Body of pancreas (tissue), 4 donors: ENCODE measurements around the gene LMTK2. TPM values are rescaled to one million over a fixed set of nuclear protein-coding genes. Genes with fewer than 3 reads are reported as not detected.

Source experiments
- ATAC-seq: fragments of 150-250 bp; one replicate; pipeline ENCODE4 v1.9.1; 2016
- DNase-seq, 4 donors: peaks; one replicate each; pipeline ENCODE4 v3.0.0-alpha.2; 2019
- H3K27ac ChIP-seq, 4 donors: fragments of 200-600 bp; sonication (generic); 1 replicate in 3 of 4; 2 replicates in 1 of 4; pipeline versions ENCODE4 v1.5.1 to v1.6.1; 2016 to 2019; ENCODE audit warnings: mild to moderate bottlenecking in 1 of 4, mixed read lengths in 1 of 4, moderate library complexity in 1 of 4
- H3K27me3 ChIP-seq, 2 donors: fragments of 200-600 bp; sonication (generic); one replicate each; pipeline ENCODE4 v1.6.0; 2016; ENCODE audit warnings: mild to moderate bottlenecking in 1 of 2
- H3K36me3 ChIP-seq, 2 donors: fragments of 200-600 bp; sonication (generic); replicated peaks in 1 of 2; 2 replicates each; pipeline ENCODE4 v1.5.1; 2016; ENCODE audit warnings: low read depth in 2 of 2; ENCODE audit not compliant: insufficient read depth in 1 of 2
- H3K4me1 ChIP-seq: fragments of 200-600 bp; sonication (generic); one replicate; pipeline ENCODE4 v1.6.0; 2016
- H3K4me3 ChIP-seq, 2 donors: fragments of 200-600 bp; sonication (generic); 1 replicate in 1 of 2; 2 replicates in 1 of 2; pipeline ENCODE4 v1.5.1; 2016 to 2019
- H3K9me3 ChIP-seq, 3 donors: fragments of 200-600 bp; sonication (generic); 1 replicate in 2 of 3; 2 replicates in 1 of 3; pipeline ENCODE4 v1.5.1; 2016
- POLR2A ChIP-seq, 3 donors: fragments of 450-650 bp; IDR thresholded peaks; one replicate each; pipeline ENCODE4 v1.6.1; 2016; ENCODE audit warnings: antibody characterized with exemption in 3 of 3, mild to moderate bottlenecking in 2 of 3
- WGBS, 2 donors: methylation state at CpG; one replicate each; pipeline ENCODE4 v1.1.5; 2017; 5-methylcytosine and 5-hydroxymethylcytosine counted together
- intact Hi-C: fragments of 100-400 bp; cut with DNase I; formaldehyde crosslinking; loops from one replicate; pipeline ENCODE4 v1.15.1; 2023
- total RNA-seq, 2 donors: library from RNA; depleted of rRNA; stranded (reverse); fragments of >200 nt; gene quantifications; one replicate each; pipeline ENCODE4 v1.1.0, GENCODE V29; 2016
- TF ChIP-seq, protein P1 (sequence below), 7 experiments: fragments of 450-650 bp in 4 of 7; fragments of 200-600 bp in 3 of 7; sonication (generic) in 3 of 7; IDR thresholded peaks; one replicate each; pipeline ENCODE4 v1.5.1; 2016 to 2019; ENCODE audit warnings: antibody characterized with exemption in 7 of 7

LMTK2 gene
- total RNA-seq, 2 donors from 2014 or later: 19.7 to 23.1 TPM

DNA sequence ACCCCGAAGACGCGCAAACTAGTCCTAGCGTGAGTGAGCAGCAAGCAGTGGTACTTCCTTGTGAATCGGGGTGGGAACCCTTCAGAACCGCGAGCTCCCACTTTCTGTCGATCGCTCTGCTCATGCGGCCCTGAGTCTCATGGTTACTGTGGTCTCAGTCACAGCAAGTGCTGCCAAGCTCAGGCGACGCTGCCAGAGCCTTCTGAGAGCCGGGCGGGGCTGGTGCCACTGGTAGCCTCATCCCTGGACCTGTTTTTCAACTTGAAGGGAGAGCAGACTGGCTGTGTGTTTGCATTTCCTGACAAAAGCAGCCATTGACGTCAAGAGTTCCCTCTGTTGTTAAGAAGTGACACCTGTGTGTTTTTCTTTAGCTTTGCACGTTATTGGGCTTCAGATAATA is 71.7 kb downstream of the LMTK2 start:
- no peak overlapping the region for H3K4me3 ChIP-seq
- no peaks in the 10 kb centered on the region for H3K36me3 ChIP-seq
- TF ChIP-seq POLR2A (IDR thresholded peaks at IDR 0.05): peak; percentile 73 to 92 (median 88)
- TF ChIP-seq, protein P1, sequence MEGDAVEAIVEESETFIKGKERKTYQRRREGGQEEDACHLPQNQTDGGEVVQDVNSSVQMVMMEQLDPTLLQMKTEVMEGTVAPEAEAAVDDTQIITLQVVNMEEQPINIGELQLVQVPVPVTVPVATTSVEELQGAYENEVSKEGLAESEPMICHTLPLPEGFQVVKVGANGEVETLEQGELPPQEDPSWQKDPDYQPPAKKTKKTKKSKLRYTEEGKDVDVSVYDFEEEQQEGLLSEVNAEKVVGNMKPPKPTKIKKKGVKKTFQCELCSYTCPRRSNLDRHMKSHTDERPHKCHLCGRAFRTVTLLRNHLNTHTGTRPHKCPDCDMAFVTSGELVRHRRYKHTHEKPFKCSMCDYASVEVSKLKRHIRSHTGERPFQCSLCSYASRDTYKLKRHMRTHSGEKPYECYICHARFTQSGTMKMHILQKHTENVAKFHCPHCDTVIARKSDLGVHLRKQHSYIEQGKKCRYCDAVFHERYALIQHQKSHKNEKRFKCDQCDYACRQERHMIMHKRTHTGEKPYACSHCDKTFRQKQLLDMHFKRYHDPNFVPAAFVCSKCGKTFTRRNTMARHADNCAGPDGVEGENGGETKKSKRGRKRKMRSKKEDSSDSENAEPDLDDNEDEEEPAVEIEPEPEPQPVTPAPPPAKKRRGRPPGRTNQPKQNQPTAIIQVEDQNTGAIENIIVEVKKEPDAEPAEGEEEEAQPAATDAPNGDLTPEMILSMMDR (IDR thresholded peaks at IDR 0.05): no peak
- peak overlapping the region; percentile 91 to 95 (median 92) for H3K27ac ChIP-seq
- no peaks in the 10 kb centered on the region for H3K27me3 ChIP-seq
- ATAC-seq (peak; percentile 86), DNase-seq (peak; percentile 90 to 97 (median 94))
- no peaks in the 10 kb centered on the region for H3K9me3 ChIP-seq
- intact Hi-C loops: no loop called here
- H3K4me1 ChIP-seq: peaks cover 76% of the 10 kb centered on the region
- whole genome bisulfite sequencing, 2 donors: 35 to 60% methylated on average over 16 of the region's 16 CpGs

- H3K4me3 ChIP-seq: no peak overlapping the region
Observed at GRCh38 chr7:98178762-98179490, 72.3 kb downstream of the LMTK2 start.

GRCh38 chr7:98180751-98181150 is 74.1 kb downstream of the LMTK2 start:
- DNase-seq (no peak), ATAC-seq (no peak)
- Histone ChIP-seq H3K9me3 (no peaks in the 10 kb centered on the region), H3K27me3 (no peaks in the 10 kb centered on the region), H3K4me1 (peaks cover 53% of the 10 kb centered on the region), H3K27ac (peak overlapping the region in 3 of 4 donors; percentile 30 to 92 (median 44)), H3K36me3 (no peaks in the 10 kb centered on the region), H3K4me3 (no peak overlapping the region)
- 32 to 42% methylated on average over 8 of the region's 8 CpGs for WGBS, 2 donors
- TF ChIP-seq, protein P1 (IDR thresholded peaks at IDR 0.05): no peak
- TF ChIP-seq POLR2A (IDR thresholded peaks at IDR 0.05): no peak
- intact Hi-C loops: no loop called here

More at GRCh38 chr7:98178762-98179490, 72.3 kb downstream of the LMTK2 start:
- no peaks in the 10 kb centered on the region for H3K27me3 ChIP-seq
- intact Hi-C loops: no loop called here
- no peaks in the 10 kb centered on the region for H3K36me3 ChIP-seq
- no peak for TF ChIP-seq POLR2A (IDR thresholded peaks at IDR 0.05)
- TF ChIP-seq, protein P1 (IDR thresholded peaks at IDR 0.05): no peak
- H3K4me1 ChIP-seq: peaks cover 70% of the 10 kb centered on the region
- H3K27ac ChIP-seq: peak overlapping the region; percentile 91 to 95 (median 92)
- ATAC-seq: peak; percentile 7
- no peaks in the 10 kb centered on the region for H3K9me3 ChIP-seq
- WGBS, 2 donors: 66 to 72% methylated on average over 10 of the region's 10 CpGs
- peak in 1 of 4 donors; percentile 51 for DNase-seq

DNA sequence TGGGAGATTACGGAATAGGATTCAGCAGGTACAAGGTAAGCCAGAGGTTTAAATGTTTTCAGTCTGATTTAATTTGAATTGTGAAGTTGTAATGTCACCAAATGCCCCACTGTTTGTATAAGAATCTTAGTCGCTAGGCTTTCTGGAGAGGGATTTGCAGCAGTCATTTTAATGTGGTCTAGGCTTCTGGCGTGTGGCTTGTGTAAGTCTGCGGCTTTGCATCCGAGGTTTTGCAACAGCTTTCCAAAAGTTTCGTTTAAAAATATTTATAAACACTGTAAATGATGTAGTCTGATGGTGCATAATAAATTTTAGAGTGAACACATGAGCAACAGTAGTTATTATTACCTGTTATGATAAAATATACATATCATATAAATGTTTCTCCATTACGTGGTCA is 78.4 kb downstream of the LMTK2 start:
- ATAC-seq: no peak
- Histone ChIP-seq H3K36me3 (no peaks in the 10 kb centered on the region), H3K27me3 (no peaks in the 10 kb centered on the region), H3K4me1 (peaks cover 11% of the 10 kb centered on the region), H3K9me3 (no peaks in the 10 kb centered on the region), H3K4me3 (no peak overlapping the region), H3K27ac (no peak overlapping the region)
- DNase-seq: no peak
- WGBS, 2 donors: 90 to 93% methylated on average over 7 of the region's 7 CpGs
- intact Hi-C loops: no loop called here
- TF ChIP-seq, protein P1 (IDR thresholded peaks at IDR 0.05): no peak
